HG03175 (cell line): Measurements from ENCODE around the gene PHACTR1.
A peak's percentile ranks its signal among the peaks of the same experiment; 100 is the strongest.

ENCODE experiments used
- ATAC-seq: cut with Tn5 transposase; IDR thresholded peaks from one replicate; pipeline ENCODE4 v1.9.1; 2021; ENCODE audit warnings: mild to moderate bottlenecking, moderate library complexity; ENCODE audit not compliant: unreplicated experiment

Gene PHACTR1

GRCh38 chr6:13094781-13095425, 378.3 kb downstream of the PHACTR1 start:
- no peak for ATAC-seq

- no peak for ATAC-seq
These were observed 379.5 kb downstream of the PHACTR1 start for GRCh38 chr6:13096084-13096483.

GRCh38 chr6:13097454-13097853, 380.9 kb downstream of the PHACTR1 start:
- ATAC-seq = no peak

GRCh38 chr6:13098006-13098405, 381.4 kb downstream of the PHACTR1 start:
- no peak for ATAC-seq

- ATAC-seq = peak; percentile 41
These were observed 382.4 kb downstream of the PHACTR1 start for GRCh38 chr6:13098793-13099570.

- no peak for ATAC-seq
These were observed 383.2 kb downstream of the PHACTR1 start for GRCh38 chr6:13099771-13100170.

- ATAC-seq = no peak
These were observed 384.8 kb downstream of the PHACTR1 start for GRCh38 chr6:13101409-13101808.

- no peak for ATAC-seq
These were observed 385.4 kb downstream of the PHACTR1 start for GRCh38 chr6:13101985-13102384.

- ATAC-seq = no peak
These were observed 386.6 kb downstream of the PHACTR1 start for GRCh38 chr6:13103169-13103568.

- ATAC-seq = no peak
These were observed 388.6 kb downstream of the PHACTR1 start for GRCh38 chr6:13105139-13105538.

GRCh38 chr6:13112921-13113320, 396.4 kb downstream of the PHACTR1 start:
- ATAC-seq = no peak

GRCh38 chr6:13113376-13113775, 396.8 kb downstream of the PHACTR1 start:
- no peak for ATAC-seq

GRCh38 chr6:13113981-13114593, 397.5 kb downstream of the PHACTR1 start:
- ATAC-seq = no peak

- ATAC-seq = no peak
These were observed 399.6 kb downstream of the PHACTR1 start for GRCh38 chr6:13116155-13116554.

- ATAC-seq = no peak
These were observed 401.0 kb downstream of the PHACTR1 start for GRCh38 chr6:13117570-13117969.

- ATAC-seq = no peak
These were observed 403.0 kb downstream of the PHACTR1 start for GRCh38 chr6:13119549-13119948.

- ATAC-seq = no peak
These were observed 404.2 kb downstream of the PHACTR1 start for GRCh38 chr6:13120483-13121482.

- ATAC-seq = no peak
These were observed 407.6 kb downstream of the PHACTR1 start for GRCh38 chr6:13124131-13124530.

GRCh38 chr6:13125841-13126240, 409.3 kb downstream of the PHACTR1 start:
- ATAC-seq = no peak

- no peak for ATAC-seq
These were observed 415.5 kb downstream of the PHACTR1 start for GRCh38 chr6:13131935-13132661.
